Fibroblast of the aortic adventitia (primary cell): ENCODE results near the gene TANK. TPM values are rescaled to one million over a fixed set of nuclear protein-coding genes. Genes with fewer than 3 reads are reported as not detected.
"Not testable (repeated sequence)": the region's sequence is repeated elsewhere in the genome, so short reads cannot be mapped to it uniquely, and the experiment has no call there.

Experiments used
- DNase-seq: peaks from one replicate; pipeline ENCODE4 v3.0.0-alpha.2; 2010; ENCODE audit warnings: low read depth
- H3K4me3 ChIP-seq: 2 replicates; pipeline ENCODE4 v1.5.1; 2011; ENCODE audit warnings: low read depth, mild to moderate bottlenecking, control low read depth, low read length, moderate library complexity
- CTCF ChIP-seq: IDR thresholded peaks from 2 replicates; pipeline ENCODE4 v1.5.1; 2011; ENCODE audit warnings: mild to moderate bottlenecking, low read length, control low read depth, inconsistent platforms; ENCODE audit not compliant: insufficient read depth
- total RNA-seq: library from RNA; depleted of rRNA; stranded (reverse); fragments of >200 nt; gene quantifications from 2 replicates; pipeline ENCODE4 v1.2.3, GENCODE V29; 2012; ENCODE audit warnings: low replicate concordance

Gene TANK
- total RNA-seq, 1 donor: 57.8 TPM

GRCh38 chr2:161238265-161238559 is 78.0 kb downstream of the TANK start:
- H3K4me3 ChIP-seq: peak overlapping the region; percentile 73
- DNase-seq: peak; percentile 8
- TF ChIP-seq CTCF: no peak

- peak; percentile 51 for DNase-seq
- TF ChIP-seq CTCF: no peak
- H3K4me3 ChIP-seq: peak overlapping the region; percentile 73
Observed at GRCh38 chr2:161238560-161239325, 78.5 kb downstream of the TANK start.

GRCh38 chr2:161239326-161240109 is 79.3 kb downstream of the TANK start:
- TF ChIP-seq CTCF: no peak
- peak overlapping the region; percentile 73 for H3K4me3 ChIP-seq

GRCh38 chr2:161241894-161242293 is 81.7 kb downstream of the TANK start:
- H3K4me3 ChIP-seq: no peak overlapping the region
- no peak for TF ChIP-seq CTCF
- no peak for DNase-seq

More at GRCh38 chr2:161239326-161240109, 79.3 kb downstream of the TANK start:
- no peak for DNase-seq

- DNase-seq: no peak
- TF ChIP-seq CTCF: no peak
- no peak overlapping the region for H3K4me3 ChIP-seq
Observed at GRCh38 chr2:161243312-161243711, 83.1 kb downstream of the TANK start.

GRCh38 chr2:161243905-161244304 is 83.7 kb downstream of the TANK start:
- no peak overlapping the region for H3K4me3 ChIP-seq
- no peak for TF ChIP-seq CTCF
- DNase-seq: no peak

- DNase-seq, H3K4me3 ChIP-seq: not testable (repeated sequence)
Observed at GRCh38 chr2:161244387-161245260, 84.4 kb downstream of the TANK start.
